Loucy (cell line): ENCODE results near the gene BOC.

Source experiments
- H2AFZ ChIP-seq: fragments of 200-600 bp; sonication (generic); 2 replicates; pipeline ENCODE4 v1.6.0; 2016; ENCODE audit warnings: antibody characterized with exemption, mild to moderate bottlenecking, low read length, moderate library complexity
- H3F3A ChIP-seq: fragments of 200-600 bp; 2 replicates; pipeline ENCODE4 v1.6.0; 2016; ENCODE audit warnings: antibody characterized with exemption, low read depth, mild to moderate bottlenecking
- H3K27me3 ChIP-seq: fragments of 200-600 bp; sonication (generic); 2 replicates; pipeline ENCODE4 v1.6.1; 2014; ENCODE audit warnings: low read length, mild to moderate bottlenecking; ENCODE audit not compliant: insufficient read depth, poor library complexity, severe bottlenecking
- H3K36me3 ChIP-seq: fragments of 200-600 bp; sonication (generic); 2 replicates; pipeline ENCODE4 v1.6.1; 2016; ENCODE audit warnings: low read length; ENCODE audit not compliant: insufficient read depth
- H3K4me1 ChIP-seq: fragments of 200-600 bp; sonication (generic); 2 replicates; pipeline ENCODE4 v1.5.1; 2014; ENCODE audit warnings: low read length, mild to moderate bottlenecking; ENCODE audit not compliant: insufficient read depth, poor library complexity, severe bottlenecking
- H3K4me2 ChIP-seq: fragments of 200-600 bp; sonication (generic); 2 replicates; pipeline ENCODE4 v1.6.0; 2014; ENCODE audit warnings: antibody characterized with exemption, low read length, low read depth, mild to moderate bottlenecking; ENCODE audit not compliant: poor library complexity, severe bottlenecking
- H3K4me3 ChIP-seq: fragments of 200-600 bp; sonication (generic); 2 replicates; pipeline ENCODE4 v1.5.1; 2014; ENCODE audit warnings: low read length, mild to moderate bottlenecking, mixed read lengths; ENCODE audit not compliant: poor library complexity, severe bottlenecking
- H3K79me2 ChIP-seq: fragments of 200-600 bp; sonication (generic); 2 replicates; pipeline ENCODE4 v1.6.1; 2014; ENCODE audit warnings: low read length; ENCODE audit not compliant: insufficient read depth
- H3K9ac ChIP-seq: fragments of 200-600 bp; sonication (generic); 2 replicates; pipeline ENCODE4 v1.6.0; 2014; ENCODE audit warnings: mild to moderate bottlenecking, low read depth, low read length, moderate library complexity; ENCODE audit not compliant: poor library complexity, severe bottlenecking
- H3K9me2 ChIP-seq: fragments of 200-600 bp; sonication (generic); replicated peaks from 2 replicates; pipeline ENCODE4 v1.6.1; 2016; ENCODE audit warnings: low read depth, low read length, mixed read lengths
- H3K9me3 ChIP-seq: fragments of 200-600 bp; sonication (generic); 2 replicates; pipeline ENCODE4 v1.6.1; 2014; ENCODE audit warnings: mild to moderate bottlenecking, antibody characterized with exemption, low read length, low read depth; ENCODE audit not compliant: insufficient read depth
- H4K20me1 ChIP-seq: fragments of 200-600 bp; sonication (generic); 2 replicates; pipeline ENCODE4 v1.6.0; 2014; ENCODE audit warnings: antibody characterized with exemption, low read length, mild to moderate bottlenecking; ENCODE audit not compliant: insufficient read depth, poor library complexity, severe bottlenecking
- EZH2phosphoT487 ChIP-seq: fragments of 200-600 bp; IDR thresholded peaks from 2 replicates; pipeline ENCODE4 v1.6.1; 2018; ENCODE audit warnings: antibody characterized with exemption, mild to moderate bottlenecking, moderate library complexity, borderline replicate concordance
- TF ChIP-seq, protein P1 (sequence below): fragments of 200-600 bp; sonication (generic); conservative IDR thresholded peaks from 2 replicates; pipeline ENCODE4 v1.5.1; 2014; ENCODE audit warnings: mild to moderate bottlenecking, antibody characterized with exemption, low read length

The BOC gene

DNA sequence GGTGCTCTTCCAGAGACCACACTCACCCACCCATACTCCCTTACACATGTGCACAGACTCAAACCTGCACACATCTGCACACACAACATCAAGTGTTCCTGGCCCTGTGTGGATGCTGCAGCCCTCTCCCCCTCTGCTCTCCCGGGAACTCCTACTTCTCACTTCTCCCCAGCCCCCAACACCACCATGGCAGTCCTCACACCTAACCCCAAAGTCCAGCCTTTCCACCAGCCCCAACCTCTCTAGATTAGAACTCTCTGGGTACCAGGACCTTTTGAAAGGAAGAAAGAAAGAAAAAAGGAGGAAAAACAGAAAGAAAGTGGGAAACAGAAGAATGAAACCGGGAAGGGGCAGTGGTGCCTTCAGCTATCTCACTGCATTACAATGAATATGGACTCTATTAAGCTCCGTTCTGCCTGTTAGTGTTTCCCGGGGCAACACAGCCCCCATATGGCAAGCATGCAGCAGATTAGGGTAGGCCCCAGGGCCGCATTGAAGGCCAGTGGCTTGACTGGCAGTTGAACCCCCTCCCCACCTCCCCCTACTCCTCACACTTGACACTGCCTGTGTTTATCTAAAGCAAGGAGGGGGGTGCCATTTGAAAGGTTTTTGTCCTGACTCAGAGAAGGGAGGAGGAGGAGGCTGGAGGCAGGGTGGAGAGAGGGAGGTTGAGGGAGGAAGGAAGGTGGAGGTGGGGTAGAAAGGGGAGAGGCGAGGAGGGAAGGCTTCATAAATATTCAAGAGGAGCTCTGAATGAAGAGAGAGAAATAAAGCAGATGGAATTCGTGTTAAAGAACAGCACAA lies 30.1 kb downstream of the BOC start:
- Histone ChIP-seq H3K79me2 (no peaks in the 10 kb centered on the region), H4K20me1 (no peaks in the 10 kb centered on the region), H2AFZ (peak overlapping the region; percentile 48; the same call in 1 of the 2 replicates), H3K9ac (no peak overlapping the region), H3K4me3 (peak overlapping the region; percentile 61), H3K9me3 (no peaks in the 10 kb centered on the region), H3K4me2 (peak overlapping the region; percentile 71), H3K9me2 (no peaks in the 10 kb centered on the region), H3K27me3 (no peaks in the 10 kb centered on the region), H3F3A (no peaks in the 10 kb centered on the region), H3K36me3 (no peaks in the 10 kb centered on the region), H3K4me1 (peaks cover 27% of the 10 kb centered on the region)
- TF ChIP-seq EZH2phosphoT487: no peak
- TF ChIP-seq, protein P1, sequence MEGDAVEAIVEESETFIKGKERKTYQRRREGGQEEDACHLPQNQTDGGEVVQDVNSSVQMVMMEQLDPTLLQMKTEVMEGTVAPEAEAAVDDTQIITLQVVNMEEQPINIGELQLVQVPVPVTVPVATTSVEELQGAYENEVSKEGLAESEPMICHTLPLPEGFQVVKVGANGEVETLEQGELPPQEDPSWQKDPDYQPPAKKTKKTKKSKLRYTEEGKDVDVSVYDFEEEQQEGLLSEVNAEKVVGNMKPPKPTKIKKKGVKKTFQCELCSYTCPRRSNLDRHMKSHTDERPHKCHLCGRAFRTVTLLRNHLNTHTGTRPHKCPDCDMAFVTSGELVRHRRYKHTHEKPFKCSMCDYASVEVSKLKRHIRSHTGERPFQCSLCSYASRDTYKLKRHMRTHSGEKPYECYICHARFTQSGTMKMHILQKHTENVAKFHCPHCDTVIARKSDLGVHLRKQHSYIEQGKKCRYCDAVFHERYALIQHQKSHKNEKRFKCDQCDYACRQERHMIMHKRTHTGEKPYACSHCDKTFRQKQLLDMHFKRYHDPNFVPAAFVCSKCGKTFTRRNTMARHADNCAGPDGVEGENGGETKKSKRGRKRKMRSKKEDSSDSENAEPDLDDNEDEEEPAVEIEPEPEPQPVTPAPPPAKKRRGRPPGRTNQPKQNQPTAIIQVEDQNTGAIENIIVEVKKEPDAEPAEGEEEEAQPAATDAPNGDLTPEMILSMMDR: no peak

DNA sequence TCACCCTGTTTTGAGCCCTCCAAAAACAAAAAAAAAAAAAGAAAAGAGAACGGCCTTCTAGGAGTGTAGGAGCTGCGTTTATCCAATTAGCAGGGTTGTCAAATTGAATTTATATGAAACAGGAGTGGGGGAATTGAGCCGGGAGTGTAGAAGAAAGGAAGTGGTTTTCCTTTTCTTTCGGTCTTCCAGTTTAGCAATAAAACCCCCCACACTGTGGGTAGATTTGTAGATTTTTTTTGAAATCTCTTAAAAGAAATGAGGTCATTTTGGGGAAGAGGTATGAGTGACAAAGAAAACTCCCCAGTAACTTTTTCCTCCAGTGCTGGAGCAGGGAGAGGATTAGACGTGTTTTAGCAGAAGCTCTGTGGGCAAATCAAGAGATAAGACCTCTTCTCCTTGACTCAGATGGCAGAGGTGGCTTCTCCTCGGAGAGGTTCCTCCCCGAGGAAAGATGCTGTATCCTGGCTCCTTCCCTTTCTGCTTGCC lies 30.8 kb downstream of the BOC start:
- H3K4me2 ChIP-seq: peak overlapping the region; percentile 71
- H3K36me3 ChIP-seq: no peaks in the 10 kb centered on the region
- H3K9me3 ChIP-seq: no peaks in the 10 kb centered on the region
- peaks cover 27% of the 10 kb centered on the region for H3K4me1 ChIP-seq
- H3K79me2 ChIP-seq: no peaks in the 10 kb centered on the region
- no peaks in the 10 kb centered on the region for H3K9me2 ChIP-seq
- H3K27me3 ChIP-seq: no peaks in the 10 kb centered on the region
- H3F3A ChIP-seq: no peaks in the 10 kb centered on the region
- peak overlapping the region; percentile 48; the same call in 1 of the 2 replicates for H2AFZ ChIP-seq
- TF ChIP-seq, protein P1: no peak
- no peak for TF ChIP-seq EZH2phosphoT487
- no peaks in the 10 kb centered on the region for H4K20me1 ChIP-seq
- peak overlapping the region; percentile 61 for H3K4me3 ChIP-seq
- no peak overlapping the region for H3K9ac ChIP-seq

DNA sequence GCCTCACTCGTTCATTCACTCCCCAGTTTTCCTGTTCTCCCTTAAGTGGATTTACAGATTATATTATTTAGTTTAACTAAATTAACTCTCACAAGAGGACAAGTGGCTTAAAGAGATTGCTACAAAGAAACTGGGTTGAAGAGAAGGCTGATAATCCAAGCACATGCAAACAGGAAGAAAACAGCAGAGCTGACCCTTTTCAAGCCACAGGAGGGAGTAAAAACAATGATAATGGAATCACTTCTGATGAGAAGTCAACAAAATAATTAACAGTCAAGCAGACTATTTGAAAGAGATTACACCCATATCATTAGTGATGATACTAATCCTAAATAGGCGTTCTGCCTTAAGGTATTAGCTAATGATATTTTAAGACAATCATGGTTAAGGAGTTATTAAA lies 31.7 kb downstream of the BOC start:
- TF ChIP-seq, protein P1: no peak
- TF ChIP-seq EZH2phosphoT487: no peak

More for the DNA sequence above, 31.7 kb downstream of the BOC start:
- no peak overlapping the region for H3K4me3 ChIP-seq
- H3F3A ChIP-seq: no peaks in the 10 kb centered on the region
- peaks cover 27% of the 10 kb centered on the region for H3K4me1 ChIP-seq
- H3K9ac ChIP-seq: no peak overlapping the region
- H3K9me3 ChIP-seq: no peaks in the 10 kb centered on the region
- H3K9me2 ChIP-seq: no peaks in the 10 kb centered on the region
- no peaks in the 10 kb centered on the region for H3K79me2 ChIP-seq
- H4K20me1 ChIP-seq: no peaks in the 10 kb centered on the region
- no peaks in the 10 kb centered on the region for H3K36me3 ChIP-seq
- peak overlapping the region; percentile 71 for H3K4me2 ChIP-seq
- no peaks in the 10 kb centered on the region for H3K27me3 ChIP-seq
- 0 out of 2 replicates have a peak overlapping the region, but pooled peaks have one; percentile 28 for H2AFZ ChIP-seq
